ENCODE measurements around the gene APBB2. TPM values are rescaled to one million over a fixed set of nuclear protein-coding genes. Genes with fewer than 3 reads are reported as not detected.

Gene APBB2
- total RNA-seq, 1 donor from 2014 or later, result 1.7 TPM

- peaks cover 1% of the 10 kb centered on the region for H3K27me3 Mint-ChIP-seq
- no peak overlapping the region for H3K4me3 Mint-ChIP-seq
- H3K27ac Mint-ChIP-seq, result no peak overlapping the region
- no peaks in the 10 kb centered on the region for H3K4me1 Mint-ChIP-seq
- H3K9me3 Mint-ChIP-seq, result no peaks in the 10 kb centered on the region
- intact Hi-C loops (cut with micrococcal nuclease), result no loop called here
- H3K36me3 Mint-ChIP-seq (ENCODE audit: low read depth), result no peaks in the 10 kb centered on the region
- no peak for DNase-seq
Measured at GRCh38 chr4:41142376-41143310, 71.7 kb downstream of the APBB2 start.

- H3K27ac Mint-ChIP-seq, result no peak overlapping the region
- DNase-seq, result no peak
- no peak overlapping the region for H3K4me3 Mint-ChIP-seq
- intact Hi-C loops (cut with micrococcal nuclease), result no loop called here
- no peaks in the 10 kb centered on the region for H3K4me1 Mint-ChIP-seq
- H3K36me3 Mint-ChIP-seq (ENCODE audit: low read depth), result no peaks in the 10 kb centered on the region
- H3K9me3 Mint-ChIP-seq, result no peaks in the 10 kb centered on the region
- peaks cover 1% of the 10 kb centered on the region for H3K27me3 Mint-ChIP-seq
Measured at GRCh38 chr4:41141900-41142299, 72.4 kb downstream of the APBB2 start.

GRCh38 chr4:41140410-41140809 is 73.9 kb downstream of the APBB2 start:
- H3K4me3 Mint-ChIP-seq, result no peak overlapping the region
- DNase-seq, result no peak
- H3K27me3 Mint-ChIP-seq, result no peaks in the 10 kb centered on the region
- no peak overlapping the region for H3K27ac Mint-ChIP-seq
- H3K4me1 Mint-ChIP-seq, result no peaks in the 10 kb centered on the region
- intact Hi-C loops (cut with micrococcal nuclease), result no loop called here
- H3K9me3 Mint-ChIP-seq, result no peaks in the 10 kb centered on the region
- H3K36me3 Mint-ChIP-seq (ENCODE audit: low read depth), result no peaks in the 10 kb centered on the region

GRCh38 chr4:41137879-41138278 is 76.5 kb downstream of the APBB2 start:
- H3K36me3 Mint-ChIP-seq (ENCODE audit: low read depth), result no peaks in the 10 kb centered on the region
- intact Hi-C loops (cut with micrococcal nuclease), result no loop called here
- no peaks in the 10 kb centered on the region for H3K4me1 Mint-ChIP-seq
- H3K27ac Mint-ChIP-seq, result no peak overlapping the region
- DNase-seq, result no peak
- no peaks in the 10 kb centered on the region for H3K27me3 Mint-ChIP-seq
- no peak overlapping the region for H3K4me3 Mint-ChIP-seq
- no peaks in the 10 kb centered on the region for H3K9me3 Mint-ChIP-seq

GRCh38 chr4:41136456-41136855 is 77.9 kb downstream of the APBB2 start:
- Mint-ChIP-seq H3K36me3 (ENCODE audit: low read depth) (no peaks in the 10 kb centered on the region), H3K27ac (no peak overlapping the region), H3K4me3 (no peak overlapping the region), H3K9me3 (no peaks in the 10 kb centered on the region), H3K4me1 (no peaks in the 10 kb centered on the region), H3K27me3 (peaks cover 3% of the 10 kb centered on the region)
- no peak for DNase-seq
- intact Hi-C loops (cut with micrococcal nuclease), result no loop called here

- Mint-ChIP-seq H3K27ac (no peak overlapping the region), H3K4me3 (no peak overlapping the region), H3K9me3 (no peaks in the 10 kb centered on the region), H3K27me3 (peaks cover 3% of the 10 kb centered on the region), H3K36me3 (ENCODE audit: low read depth) (no peaks in the 10 kb centered on the region), H3K4me1 (no peaks in the 10 kb centered on the region)
- intact Hi-C loops (cut with micrococcal nuclease), result no loop called here
- no peak for DNase-seq
Measured at GRCh38 chr4:41135801-41136200, 78.5 kb downstream of the APBB2 start.

GRCh38 chr4:41134581-41134980 is 79.8 kb downstream of the APBB2 start:
- intact Hi-C loops (cut with micrococcal nuclease), result no loop called here
- no peaks in the 10 kb centered on the region for H3K4me1 Mint-ChIP-seq
- H3K27ac Mint-ChIP-seq, result no peak overlapping the region
- H3K4me3 Mint-ChIP-seq, result no peak overlapping the region
- no peak for DNase-seq
- H3K9me3 Mint-ChIP-seq, result no peaks in the 10 kb centered on the region
- H3K27me3 Mint-ChIP-seq, result peaks cover 3% of the 10 kb centered on the region
- no peaks in the 10 kb centered on the region for H3K36me3 Mint-ChIP-seq (ENCODE audit: low read depth)

GRCh38 chr4:41133454-41134018 is 80.8 kb downstream of the APBB2 start:
- Mint-ChIP-seq H3K4me1 (no peaks in the 10 kb centered on the region), H3K27ac (no peak overlapping the region), H3K4me3 (no peak overlapping the region), H3K36me3 (ENCODE audit: low read depth) (no peaks in the 10 kb centered on the region), H3K27me3 (peaks cover 3% of the 10 kb centered on the region), H3K9me3 (no peaks in the 10 kb centered on the region)
- no peak for DNase-seq
- intact Hi-C loops (cut with micrococcal nuclease), result no loop called here

GRCh38 chr4:41132055-41132683 is 82.2 kb downstream of the APBB2 start:
- no peaks in the 10 kb centered on the region for H3K4me1 Mint-ChIP-seq
- no peak overlapping the region for H3K4me3 Mint-ChIP-seq
- no peaks in the 10 kb centered on the region for H3K9me3 Mint-ChIP-seq
- H3K36me3 Mint-ChIP-seq (ENCODE audit: low read depth), result no peaks in the 10 kb centered on the region
- intact Hi-C loops (cut with micrococcal nuclease), result no loop called here
- peaks cover 3% of the 10 kb centered on the region for H3K27me3 Mint-ChIP-seq
- H3K27ac Mint-ChIP-seq, result no peak overlapping the region
- no peak for DNase-seq

- Mint-ChIP-seq H3K36me3 (ENCODE audit: low read depth) (no peaks in the 10 kb centered on the region), H3K4me1 (no peaks in the 10 kb centered on the region), H3K27me3 (peaks cover 3% of the 10 kb centered on the region), H3K27ac (no peak overlapping the region), H3K4me3 (no peak overlapping the region), H3K9me3 (no peaks in the 10 kb centered on the region)
- intact Hi-C loops (cut with micrococcal nuclease), result no loop called here
- no peak for DNase-seq
Measured at GRCh38 chr4:41129936-41130440, 84.4 kb downstream of the APBB2 start.

GRCh38 chr4:41129128-41129754 is 85.1 kb downstream of the APBB2 start:
- intact Hi-C loops (cut with micrococcal nuclease), result no loop called here
- no peak overlapping the region for H3K4me3 Mint-ChIP-seq
- H3K27ac Mint-ChIP-seq, result no peak overlapping the region
- H3K27me3 Mint-ChIP-seq, result peaks cover 3% of the 10 kb centered on the region
- H3K36me3 Mint-ChIP-seq (ENCODE audit: low read depth), result no peaks in the 10 kb centered on the region
- no peak for DNase-seq
- no peaks in the 10 kb centered on the region for H3K9me3 Mint-ChIP-seq
- H3K4me1 Mint-ChIP-seq, result no peaks in the 10 kb centered on the region

- no peak for DNase-seq
- Mint-ChIP-seq H3K9me3 (no peaks in the 10 kb centered on the region), H3K36me3 (ENCODE audit: low read depth) (no peaks in the 10 kb centered on the region), H3K4me3 (no peak overlapping the region), H3K4me1 (no peaks in the 10 kb centered on the region), H3K27me3 (no peaks in the 10 kb centered on the region), H3K27ac (no peak overlapping the region)
- intact Hi-C loops (cut with micrococcal nuclease), result no loop called here
Measured at GRCh38 chr4:41125558-41126311, 88.6 kb downstream of the APBB2 start.

GRCh38 chr4:41124916-41125548 is 89.3 kb downstream of the APBB2 start:
- Mint-ChIP-seq H3K4me3 (no peak overlapping the region), H3K4me1 (no peaks in the 10 kb centered on the region), H3K9me3 (no peaks in the 10 kb centered on the region), H3K27me3 (no peaks in the 10 kb centered on the region), H3K36me3 (ENCODE audit: low read depth) (no peaks in the 10 kb centered on the region), H3K27ac (no peak overlapping the region)
- no peak for DNase-seq
- intact Hi-C loops (cut with micrococcal nuclease), result no loop called here
